ENCODE results near the gene LSM11.
A peak's percentile ranks its signal among the peaks of the same experiment; 100 is the strongest.

The LSM11 gene

GRCh38 chr5:157734436-157734835, 9.1 kb upstream of the LSM11 start:
- DNase-seq, result no peak

- no peak for DNase-seq
Measured at GRCh38 chr5:157735991-157736390, 7.5 kb upstream of the LSM11 start.

GRCh38 chr5:157739388-157740228, 3.9 kb upstream of the LSM11 start:
- DNase-seq, result no peak

- DNase-seq, result no peak
Measured at GRCh38 chr5:157740229-157740610, 3.3 kb upstream of the LSM11 start.

- no peak for DNase-seq
Measured at GRCh38 chr5:157741131-157741530, 2.4 kb upstream of the LSM11 start.

GRCh38 chr5:157744051-157745011, 819 bp downstream of the LSM11 start:
- DNase-seq, result peak in 1 of 2 experiments; percentile 19

GRCh38 chr5:157745041-157745456, 1.5 kb downstream of the LSM11 start:
- no peak for DNase-seq

- DNase-seq, result no peak
Measured at GRCh38 chr5:157747173-157747740, 3.7 kb downstream of the LSM11 start.

GRCh38 chr5:157747766-157748700, 4.5 kb downstream of the LSM11 start:
- no peak for DNase-seq

- DNase-seq, result no peak
Measured at GRCh38 chr5:157748760-157749461, 5.4 kb downstream of the LSM11 start.

- no peak for DNase-seq
Measured at GRCh38 chr5:157749462-157749799, 5.9 kb downstream of the LSM11 start.

GRCh38 chr5:157750320-157750719, 6.8 kb downstream of the LSM11 start:
- DNase-seq, result no peak

GRCh38 chr5:157756122-157756521, 12.6 kb downstream of the LSM11 start:
- no peak for DNase-seq

GRCh38 chr5:157758706-157759105, 15.2 kb downstream of the LSM11 start:
- DNase-seq, result no peak

- DNase-seq, result no peak
Measured at GRCh38 chr5:157761690-157762621, 18.4 kb downstream of the LSM11 start.

- no peak for DNase-seq
Measured at GRCh38 chr5:157764531-157764930, 21.0 kb downstream of the LSM11 start.

GRCh38 chr5:157766442-157766841, 22.9 kb downstream of the LSM11 start:
- DNase-seq, result no peak

GRCh38 chr5:157766902-157767301, 23.4 kb downstream of the LSM11 start:
- DNase-seq, result no peak

GRCh38 chr5:157767689-157768088, 24.2 kb downstream of the LSM11 start:
- DNase-seq, result no peak

- DNase-seq, result no peak
Measured at GRCh38 chr5:157770665-157771064, 27.2 kb downstream of the LSM11 start.

- DNase-seq, result no peak
Measured at GRCh38 chr5:157772127-157772526, 28.6 kb downstream of the LSM11 start.

All from stimulated activated CD4-positive, alpha-beta T cell treated with anti-CD3 and anti-CD28 coated beads, Interleukin-4, amount 100 ng/mL, for 4 hours (primary cell).